ENCODE results near the gene MICALL2. TPM values are rescaled to one million over a fixed set of nuclear protein-coding genes. Genes with fewer than 3 reads are reported as not detected.

MICALL2 gene
- polyA plus RNA-seq, 1 experiment: 11.1 TPM

DNA sequence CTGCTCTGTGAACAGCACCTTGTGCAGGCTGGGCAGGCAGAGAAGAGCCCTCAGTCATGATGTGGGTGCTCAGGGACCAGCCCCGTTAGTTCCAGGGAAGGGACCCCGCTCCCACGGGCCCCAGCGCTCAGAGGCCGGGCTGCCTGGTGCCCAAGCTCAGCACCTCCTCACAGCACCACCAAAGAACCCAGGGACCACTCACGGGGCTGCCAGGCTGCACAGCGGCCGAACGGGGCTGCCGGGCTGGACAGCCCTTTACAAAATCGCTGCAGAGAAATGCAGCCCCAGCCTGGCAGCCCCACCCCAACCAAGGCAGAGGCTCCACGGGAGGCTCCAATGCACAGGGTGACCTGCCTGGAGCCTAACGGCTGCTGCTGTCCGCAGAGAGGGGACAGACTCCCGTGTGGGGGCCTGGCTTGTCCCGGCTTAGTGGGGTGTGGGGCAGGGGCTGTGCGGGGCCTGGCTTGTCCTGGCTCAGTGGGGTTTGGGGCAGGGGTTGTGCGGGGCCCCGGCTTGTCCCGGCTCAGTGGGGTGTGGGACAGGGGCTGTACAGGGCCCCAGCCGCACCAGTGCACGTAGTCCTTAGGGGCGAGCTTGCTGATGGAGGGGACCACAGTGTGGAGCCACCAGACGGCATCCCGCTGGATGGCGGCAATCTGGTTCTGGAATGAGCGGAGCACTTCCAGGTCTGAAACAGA is 35.7 kb upstream of the MICALL2 start:
- no peak overlapping the region for H3K4me3 ChIP-seq (ENCODE audit: low read depth, low read length)
- H3K36me3 ChIP-seq (ENCODE audit: control insufficient read depth, insufficient read depth, low read length): peaks cover 42% of the 10 kb centered on the region
- CTCF ChIA-PET: no interaction called here
- TF ChIP-seq, protein P1, sequence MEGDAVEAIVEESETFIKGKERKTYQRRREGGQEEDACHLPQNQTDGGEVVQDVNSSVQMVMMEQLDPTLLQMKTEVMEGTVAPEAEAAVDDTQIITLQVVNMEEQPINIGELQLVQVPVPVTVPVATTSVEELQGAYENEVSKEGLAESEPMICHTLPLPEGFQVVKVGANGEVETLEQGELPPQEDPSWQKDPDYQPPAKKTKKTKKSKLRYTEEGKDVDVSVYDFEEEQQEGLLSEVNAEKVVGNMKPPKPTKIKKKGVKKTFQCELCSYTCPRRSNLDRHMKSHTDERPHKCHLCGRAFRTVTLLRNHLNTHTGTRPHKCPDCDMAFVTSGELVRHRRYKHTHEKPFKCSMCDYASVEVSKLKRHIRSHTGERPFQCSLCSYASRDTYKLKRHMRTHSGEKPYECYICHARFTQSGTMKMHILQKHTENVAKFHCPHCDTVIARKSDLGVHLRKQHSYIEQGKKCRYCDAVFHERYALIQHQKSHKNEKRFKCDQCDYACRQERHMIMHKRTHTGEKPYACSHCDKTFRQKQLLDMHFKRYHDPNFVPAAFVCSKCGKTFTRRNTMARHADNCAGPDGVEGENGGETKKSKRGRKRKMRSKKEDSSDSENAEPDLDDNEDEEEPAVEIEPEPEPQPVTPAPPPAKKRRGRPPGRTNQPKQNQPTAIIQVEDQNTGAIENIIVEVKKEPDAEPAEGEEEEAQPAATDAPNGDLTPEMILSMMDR (IDR thresholded peaks at IDR 0.05; ENCODE audit: insufficient read depth, low read depth, low read length): no peak
- no peaks in the 10 kb centered on the region for H3K27me3 ChIP-seq (ENCODE audit: control insufficient read depth, insufficient read depth, low read length)
- no peak for DNase-seq (ENCODE audit: low read depth)
- POLR2A ChIA-PET: no interaction called here

DNA sequence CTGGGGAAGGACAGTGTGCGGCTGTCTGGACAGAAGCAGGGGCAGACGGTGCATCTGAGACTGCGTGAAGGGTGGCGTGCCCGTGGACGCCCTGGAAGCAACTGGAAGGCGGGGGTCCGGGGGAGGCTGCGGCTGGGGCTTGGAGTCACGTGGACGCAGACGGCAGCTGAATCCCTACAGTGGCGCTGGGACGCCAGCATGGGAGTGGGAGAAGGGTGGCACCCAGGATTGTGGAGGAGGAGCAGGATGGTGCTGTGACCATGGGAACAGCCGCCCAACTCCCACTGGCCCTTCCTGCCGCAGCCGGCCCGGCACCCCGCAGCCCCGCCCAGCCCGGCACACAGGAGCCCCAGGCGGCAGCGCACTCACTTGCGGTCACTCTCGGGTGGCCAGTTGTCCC is 35.2 kb upstream of the MICALL2 start:
- Histone ChIP-seq H3K27me3 (ENCODE audit: control insufficient read depth, insufficient read depth, low read length) (no peaks in the 10 kb centered on the region), H3K4me3 (ENCODE audit: low read depth, low read length) (no peak overlapping the region), H3K36me3 (ENCODE audit: control insufficient read depth, insufficient read depth, low read length) (peaks cover 41% of the 10 kb centered on the region)
- CTCF ChIA-PET: interaction anchor here (2.4 kb wide), 1 partner anchor 20 kb away, joined by 8 read pairs; no protein-coding TSS in a partner anchor
- POLR2A ChIA-PET: no interaction called here
- DNase-seq (ENCODE audit: low read depth): no peak
- TF ChIP-seq, protein P1 (IDR thresholded peaks at IDR 0.05; ENCODE audit: insufficient read depth, low read depth, low read length): no peak

DNA sequence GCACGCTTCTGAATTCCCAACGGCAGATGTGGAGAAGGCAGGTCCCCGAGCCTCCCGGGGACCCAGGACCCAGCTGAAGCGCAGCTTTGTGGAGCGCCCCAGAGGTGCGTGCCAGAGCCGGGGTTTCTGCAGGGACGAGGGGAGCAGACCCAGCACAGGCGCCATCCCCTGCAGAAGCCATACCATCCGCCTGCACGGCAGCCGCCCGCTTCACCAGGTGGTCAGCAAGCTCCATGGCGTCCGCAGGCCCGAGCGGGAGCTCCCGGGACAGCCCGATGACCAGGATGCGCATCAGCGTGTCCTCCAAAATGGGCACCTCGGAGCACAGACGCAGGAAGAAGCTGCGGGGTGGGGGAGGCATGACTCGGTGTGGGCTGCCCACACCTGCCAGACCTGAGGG is 34.3 kb upstream of the MICALL2 start:
- no peaks in the 10 kb centered on the region for H3K27me3 ChIP-seq (ENCODE audit: control insufficient read depth, insufficient read depth, low read length)
- H3K36me3 ChIP-seq (ENCODE audit: control insufficient read depth, insufficient read depth, low read length): peaks cover 46% of the 10 kb centered on the region
- no peak for DNase-seq (ENCODE audit: low read depth)
- ChIA-PET CTCF (interaction anchor here (1.7 to 2.4 kb wide), 2 partner anchors 17 to 19 kb away, joined by 4 to 8 read pairs; no protein-coding TSS in a partner anchor), POLR2A (no interaction called here)
- H3K4me3 ChIP-seq (ENCODE audit: low read depth, low read length): no peak overlapping the region
- TF ChIP-seq, protein P1 (IDR thresholded peaks at IDR 0.05; ENCODE audit: insufficient read depth, low read depth, low read length): no peak

GRCh38 chr7:1493129-1493528 is 33.9 kb upstream of the MICALL2 start:
- ChIA-PET CTCF (interaction anchor here (1.7 to 2.4 kb wide), 2 partner anchors 17 to 19 kb away, joined by 4 to 8 read pairs; no protein-coding TSS in a partner anchor), POLR2A (no interaction called here)
- peaks cover 46% of the 10 kb centered on the region for H3K36me3 ChIP-seq (ENCODE audit: control insufficient read depth, insufficient read depth, low read length)
- H3K27me3 ChIP-seq (ENCODE audit: control insufficient read depth, insufficient read depth, low read length): no peaks in the 10 kb centered on the region
- TF ChIP-seq, protein P1 (IDR thresholded peaks at IDR 0.05; ENCODE audit: insufficient read depth, low read depth, low read length): no peak
- H3K4me3 ChIP-seq (ENCODE audit: low read depth, low read length): no peak overlapping the region
- no peak for DNase-seq (ENCODE audit: low read depth)

DNA sequence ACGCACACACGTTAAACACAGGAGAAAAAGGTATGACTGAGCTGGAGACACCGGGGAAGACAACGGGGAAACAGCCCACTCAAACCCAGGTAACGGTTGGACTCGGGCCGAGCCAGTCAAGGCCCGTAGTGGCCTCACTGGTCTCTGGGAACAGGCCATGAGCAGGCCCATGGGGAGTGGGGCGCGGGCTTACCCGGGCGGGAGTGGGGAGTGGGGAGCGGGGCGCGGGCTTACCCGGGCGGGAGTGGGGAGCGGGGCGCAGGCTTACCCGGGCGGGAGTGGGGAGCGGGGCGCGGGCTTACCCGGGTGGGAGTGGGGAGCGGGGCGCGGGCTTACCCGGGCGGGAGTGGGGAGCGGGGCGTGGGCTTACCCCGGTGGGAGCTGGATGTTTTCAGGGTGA is 33.4 kb upstream of the MICALL2 start:
- CTCF ChIA-PET: interaction anchor here (1.7 to 2.4 kb wide), 2 partner anchors 16 to 18 kb away, joined by 4 to 8 read pairs; no protein-coding TSS in a partner anchor
- Histone ChIP-seq H3K36me3 (ENCODE audit: control insufficient read depth, insufficient read depth, low read length) (peaks cover 47% of the 10 kb centered on the region), H3K4me3 (ENCODE audit: low read depth, low read length) (no peak overlapping the region), H3K27me3 (ENCODE audit: control insufficient read depth, insufficient read depth, low read length) (no peaks in the 10 kb centered on the region)
- TF ChIP-seq, protein P1 (IDR thresholded peaks at IDR 0.05; ENCODE audit: insufficient read depth, low read depth, low read length): no peak
- no peak for DNase-seq (ENCODE audit: low read depth)
- POLR2A ChIA-PET: no interaction called here
